Measurements from ENCODE around the gene NHERF1. TPM values are rescaled to one million over a fixed set of nuclear protein-coding genes. Genes with fewer than 3 reads are reported as not detected.

NHERF1 gene
- total and polyA plus RNA-seq, 2 of the 13 experiments (the other 11 are each of a cell fraction or from before 2014, with no cell fraction given) = 169 to 269 TPM

DNA sequence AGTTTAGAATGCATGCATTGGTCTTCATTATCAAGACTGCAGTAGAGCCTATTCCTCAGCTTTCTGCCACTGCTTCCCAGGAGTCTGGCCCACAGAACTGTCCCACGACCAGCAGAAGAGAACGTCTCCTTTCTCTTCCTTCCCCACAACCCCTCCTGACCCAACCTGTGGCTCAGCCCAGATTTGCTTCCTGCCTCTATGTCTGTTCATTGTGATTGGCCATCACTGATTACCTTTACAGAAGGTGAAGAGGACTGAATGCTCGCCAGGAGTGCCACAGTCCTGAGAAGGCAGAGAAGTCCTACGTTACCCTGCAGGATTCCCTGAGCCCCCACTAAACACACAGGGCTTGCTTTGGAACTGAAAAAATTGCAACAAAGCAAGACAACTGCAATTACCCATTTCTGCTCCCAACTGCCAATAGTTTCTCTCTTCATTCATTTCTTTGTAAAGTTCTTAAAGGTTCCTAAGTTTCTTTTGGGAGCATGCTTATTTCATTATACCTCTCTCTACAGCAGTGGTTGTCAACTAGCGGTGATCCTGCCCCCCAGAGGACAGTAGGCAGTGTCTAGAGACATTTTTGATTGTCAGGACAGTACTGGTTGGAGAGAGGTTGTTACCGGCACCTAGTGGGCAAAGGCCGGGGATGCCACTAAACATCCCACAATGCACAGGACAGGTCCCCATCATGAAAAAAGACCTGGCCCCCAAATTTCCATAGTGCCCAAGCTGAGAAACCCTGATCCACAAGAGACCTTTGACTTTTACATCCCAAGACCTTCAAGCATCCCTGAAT, 32.2 kb downstream of the NHERF1 start (continued):
- TF ChIP-seq, protein P1, sequence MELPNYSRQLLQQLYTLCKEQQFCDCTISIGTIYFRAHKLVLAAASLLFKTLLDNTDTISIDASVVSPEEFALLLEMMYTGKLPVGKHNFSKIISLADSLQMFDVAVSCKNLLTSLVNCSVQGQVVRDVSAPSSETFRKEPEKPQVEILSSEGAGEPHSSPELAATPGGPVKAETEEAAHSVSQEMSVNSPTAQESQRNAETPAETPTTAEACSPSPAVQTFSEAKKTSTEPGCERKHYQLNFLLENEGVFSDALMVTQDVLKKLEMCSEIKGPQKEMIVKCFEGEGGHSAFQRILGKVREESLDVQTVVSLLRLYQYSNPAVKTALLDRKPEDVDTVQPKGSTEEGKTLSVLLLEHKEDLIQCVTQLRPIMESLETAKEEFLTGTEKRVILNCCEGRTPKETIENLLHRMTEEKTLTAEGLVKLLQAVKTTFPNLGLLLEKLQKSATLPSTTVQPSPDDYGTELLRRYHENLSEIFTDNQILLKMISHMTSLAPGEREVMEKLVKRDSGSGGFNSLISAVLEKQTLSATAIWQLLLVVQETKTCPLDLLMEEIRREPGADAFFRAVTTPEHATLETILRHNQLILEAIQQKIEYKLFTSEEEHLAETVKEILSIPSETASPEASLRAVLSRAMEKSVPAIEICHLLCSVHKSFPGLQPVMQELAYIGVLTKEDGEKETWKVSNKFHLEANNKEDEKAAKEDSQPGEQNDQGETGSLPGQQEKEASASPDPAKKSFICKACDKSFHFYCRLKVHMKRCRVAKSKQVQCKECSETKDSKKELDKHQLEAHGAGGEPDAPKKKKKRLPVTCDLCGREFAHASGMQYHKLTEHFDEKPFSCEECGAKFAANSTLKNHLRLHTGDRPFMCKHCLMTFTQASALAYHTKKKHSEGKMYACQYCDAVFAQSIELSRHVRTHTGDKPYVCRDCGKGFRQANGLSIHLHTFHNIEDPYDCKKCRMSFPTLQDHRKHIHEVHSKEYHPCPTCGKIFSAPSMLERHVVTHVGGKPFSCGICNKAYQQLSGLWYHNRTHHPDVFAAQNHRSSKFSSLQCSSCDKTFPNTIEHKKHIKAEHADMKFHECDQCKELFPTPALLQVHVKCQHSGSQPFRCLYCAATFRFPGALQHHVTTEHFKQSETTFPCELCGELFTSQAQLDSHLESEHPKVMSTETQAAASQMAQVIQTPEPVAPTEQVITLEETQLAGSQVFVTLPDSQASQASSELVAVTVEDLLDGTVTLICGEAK (IDR thresholded peaks at IDR 0.05) = no peak
- TF ChIP-seq, protein P1 (CRISPR knock-in tag; IDR thresholded peaks at IDR 0.05) = no peak
- TF ChIP-seq ZNF691 (CRISPR knock-in tag; IDR thresholded peaks at IDR 0.05; ENCODE audit: borderline replicate concordance, low read depth) (no peak), ATF7 (IDR thresholded peaks at IDR 0.05) (no peak), ATF7 (CRISPR knock-in tag; IDR thresholded peaks at IDR 0.05) (no peak), ELF1 (CRISPR knock-in tag; IDR thresholded peaks at IDR 0.05) (no peak), CEBPB (IDR thresholded peaks at IDR 0.05; ENCODE audit: borderline replicate concordance, low read depth, low read length) (no peak), CAMTA2 (CRISPR knock-in tag; IDR thresholded peaks at IDR 0.05; ENCODE audit: borderline replicate concordance) (no peak), REST (IDR thresholded peaks at IDR 0.05; ENCODE audit: borderline replicate concordance in 1 of 2, low read depth in 1 of 2, low read length in 2 of 2) (no peak)
- TF ChIP-seq, protein P2, sequence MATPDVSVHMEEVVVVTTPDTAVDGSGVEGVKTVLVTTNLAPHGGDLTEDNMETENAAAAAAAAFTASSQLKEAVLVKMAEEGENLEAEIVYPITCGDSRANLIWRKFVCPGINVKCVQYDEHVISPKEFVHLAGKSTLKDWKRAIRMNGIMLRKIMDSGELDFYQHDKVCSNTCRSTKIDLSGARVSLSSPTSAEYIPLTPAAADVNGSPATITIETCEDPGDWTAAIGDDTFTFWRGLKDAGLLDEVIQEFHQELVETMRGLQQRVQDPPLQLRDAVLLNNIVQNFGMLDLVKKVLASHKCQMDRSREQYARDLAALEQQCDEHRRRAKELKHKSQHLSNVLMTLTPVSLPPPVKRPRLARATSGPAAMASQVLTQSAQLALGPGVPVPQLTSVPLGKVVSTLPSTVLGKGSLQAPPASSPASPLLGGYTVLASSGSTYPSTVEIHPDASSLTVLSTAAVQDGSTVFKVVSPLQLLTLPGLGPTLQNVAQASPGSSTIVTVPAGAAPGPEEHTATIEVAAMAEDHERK (CRISPR knock-in tag; IDR thresholded peaks at IDR 0.05; ENCODE audit: low read depth) = no peak
